Glomerular endothelial cell (primary cell): ENCODE data around the gene COL10A1. TPM values are rescaled to one million over a fixed set of nuclear protein-coding genes. Genes with fewer than 3 reads are reported as not detected.
"Not testable (repeated sequence)": the region's sequence is repeated elsewhere in the genome, so short reads cannot be mapped to it uniquely, and the experiment has no call there.

Experiments
- DNase-seq: peaks from one replicate; pipeline ENCODE4 v3.0.0-alpha.2; 2011; ENCODE audit warnings: low read depth, low spot score; ENCODE audit errors: extremely low read depth
- total RNA-seq: library from RNA; depleted of rRNA; stranded (reverse); fragments of >200 nt; gene quantifications from 2 replicates; pipeline ENCODE4 v1.2.3, GENCODE V29; 2015

The COL10A1 gene
- total RNA-seq, 1 donor from 2014 or later: not detected

DNA sequence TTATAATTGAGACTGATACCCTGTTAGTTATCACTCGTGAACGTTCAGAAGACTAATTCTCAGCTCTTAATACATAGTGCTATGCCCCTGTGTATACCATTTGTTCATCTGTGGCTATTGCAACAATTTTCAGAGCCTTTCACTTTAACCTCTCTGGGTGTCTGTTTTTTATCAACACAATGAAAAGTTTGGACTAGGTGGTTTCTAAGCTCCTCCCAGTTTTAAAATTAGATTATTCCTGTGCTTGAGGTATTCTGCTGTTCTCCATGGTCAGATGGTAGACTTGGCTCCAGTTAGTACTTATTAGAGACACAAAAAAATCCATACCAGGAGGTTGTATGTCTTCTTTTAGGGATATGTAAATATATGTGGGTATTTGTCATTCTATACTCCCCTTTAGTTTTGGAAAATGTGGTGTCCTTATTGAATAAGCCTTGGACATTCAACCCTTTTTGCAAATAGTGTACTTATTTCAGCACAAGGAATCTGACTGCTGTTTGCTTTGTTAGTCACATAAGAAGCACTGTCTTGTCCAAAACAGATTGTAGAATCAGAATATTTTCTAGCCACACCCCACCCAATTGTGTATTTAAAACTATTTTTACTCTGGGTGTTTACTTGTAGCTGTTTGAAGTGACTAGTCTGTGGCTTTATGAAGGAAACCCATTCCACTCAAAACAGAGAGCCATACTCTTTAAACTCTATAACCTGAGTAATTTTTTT is 2.0 kb upstream of the COL10A1 start:
- no peak for DNase-seq

DNA sequence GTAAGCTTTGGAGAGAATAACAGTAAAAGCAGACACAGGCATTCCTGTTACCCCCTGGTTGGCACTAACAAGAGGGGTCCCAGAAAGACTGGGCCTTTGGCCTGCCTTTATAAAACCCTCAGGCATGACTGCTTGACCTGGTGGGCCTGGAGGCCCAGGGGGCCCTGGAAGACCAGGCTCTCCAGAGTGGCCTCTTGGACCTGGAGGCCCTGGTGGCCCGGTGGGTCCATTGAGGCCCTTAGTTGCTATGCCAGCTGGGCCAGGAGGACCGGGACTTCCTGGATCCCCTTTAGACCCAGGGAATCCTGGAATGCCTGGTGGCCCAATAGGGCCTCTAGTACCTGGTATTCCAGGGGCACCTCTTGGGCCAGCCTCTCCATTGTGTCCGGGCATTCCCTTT is 5.5 kb downstream of the COL10A1 start:
- no peak for DNase-seq

DNA sequence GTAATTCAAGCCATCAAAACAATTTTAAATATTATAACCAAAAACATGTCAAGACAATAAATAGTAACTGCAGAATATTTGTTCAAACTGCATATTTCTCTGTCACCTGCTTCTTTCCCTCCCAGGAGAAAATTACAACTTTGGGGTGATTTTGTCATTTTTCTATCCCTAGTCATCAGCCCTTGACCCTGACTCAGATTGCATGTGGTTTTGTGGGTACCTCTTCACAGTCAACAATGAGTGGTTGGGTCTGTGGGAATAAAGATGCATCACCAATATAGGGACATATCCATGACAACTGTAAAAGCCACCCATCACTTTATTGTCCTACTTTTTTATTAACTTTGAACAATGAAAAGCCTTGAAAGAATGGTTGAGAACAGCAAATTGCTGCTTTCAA is 7.3 kb downstream of the COL10A1 start:
- no peak for DNase-seq

DNA sequence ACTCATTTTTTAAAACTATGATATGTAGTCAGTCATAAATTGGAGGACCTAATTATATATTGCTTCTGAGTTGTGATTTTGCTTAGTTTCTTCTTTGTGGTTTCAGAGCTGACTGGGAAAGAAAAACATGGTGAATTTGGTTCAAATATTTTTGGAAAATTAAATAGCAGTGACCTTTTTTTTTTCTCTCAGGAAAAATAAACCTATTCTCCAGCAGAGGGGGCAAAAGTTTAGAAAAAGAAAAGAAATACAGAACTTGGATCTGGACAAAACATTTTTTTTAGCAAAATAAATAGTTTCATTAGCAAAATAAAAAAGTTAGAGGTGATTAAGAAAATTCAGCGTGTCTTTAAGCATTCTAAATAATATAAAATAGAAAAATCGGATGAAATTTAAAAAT is 10.2 kb downstream of the COL10A1 start:
- no peak for DNase-seq

DNA sequence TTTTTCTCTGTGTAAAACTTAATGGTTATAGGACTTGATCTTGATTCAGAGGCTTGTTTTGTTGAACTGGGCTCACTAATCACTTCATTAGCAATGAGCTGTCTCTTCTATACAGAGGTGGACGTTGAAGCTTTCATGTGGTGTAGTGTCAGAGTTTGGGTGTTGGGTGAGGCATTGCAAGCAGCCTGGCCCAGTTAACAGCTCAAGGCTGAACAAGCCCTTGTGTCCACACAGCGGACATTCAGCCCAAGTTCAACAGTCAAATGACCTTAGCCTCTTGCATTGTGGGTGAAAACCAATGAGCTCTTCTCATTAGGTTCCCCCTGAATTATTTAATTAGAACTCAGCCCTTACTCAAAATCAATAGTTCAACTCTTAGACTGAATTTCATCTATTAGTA is 12.5 kb downstream of the COL10A1 start:
- DNase-seq: no peak

DNA sequence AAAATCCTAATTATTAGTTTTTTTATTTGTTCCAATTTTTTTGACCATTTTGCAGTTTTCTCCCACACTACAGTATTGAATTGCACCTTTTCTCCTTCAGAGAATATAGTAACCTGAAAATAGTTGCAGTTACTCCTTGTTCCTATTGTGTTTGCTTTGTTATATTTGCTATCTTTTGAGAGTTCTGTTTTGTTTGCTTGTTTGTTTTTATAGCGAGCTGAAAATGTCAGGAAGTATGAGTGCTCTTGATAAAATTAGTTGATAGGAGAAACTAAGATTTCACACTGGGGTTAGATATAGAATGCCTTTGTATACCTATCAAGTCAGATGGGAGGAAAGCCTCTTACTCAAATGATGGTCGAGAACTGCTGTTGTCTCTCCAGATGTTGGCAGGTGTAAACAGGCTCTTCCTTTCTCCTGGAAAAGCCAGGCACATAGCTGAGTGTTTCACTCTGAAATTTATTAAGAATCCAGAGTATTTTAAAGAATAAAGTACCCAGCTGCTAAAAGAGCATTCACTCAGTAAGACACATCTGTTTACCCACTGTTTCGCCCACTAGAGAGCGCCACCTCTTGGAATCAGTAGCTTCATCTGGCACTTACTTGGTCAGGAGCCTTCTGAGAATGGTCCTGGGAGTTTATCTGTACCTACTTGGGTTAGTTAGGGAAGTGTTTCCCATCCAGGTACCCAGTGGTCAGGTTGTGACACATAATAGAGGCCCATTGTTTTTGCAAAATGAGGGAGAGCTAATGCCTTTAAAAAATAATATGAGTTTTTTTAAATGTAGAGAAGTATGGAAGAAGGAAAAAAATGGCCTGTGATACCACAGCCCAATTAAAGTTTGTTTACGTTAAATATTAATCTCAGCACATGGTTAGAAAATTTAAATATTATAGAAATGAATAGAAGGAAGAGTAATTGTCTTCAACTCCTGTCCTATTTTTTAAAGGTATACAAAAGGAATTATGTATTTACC is 14.1 kb downstream of the COL10A1 start:
- DNase-seq: no peak

DNA sequence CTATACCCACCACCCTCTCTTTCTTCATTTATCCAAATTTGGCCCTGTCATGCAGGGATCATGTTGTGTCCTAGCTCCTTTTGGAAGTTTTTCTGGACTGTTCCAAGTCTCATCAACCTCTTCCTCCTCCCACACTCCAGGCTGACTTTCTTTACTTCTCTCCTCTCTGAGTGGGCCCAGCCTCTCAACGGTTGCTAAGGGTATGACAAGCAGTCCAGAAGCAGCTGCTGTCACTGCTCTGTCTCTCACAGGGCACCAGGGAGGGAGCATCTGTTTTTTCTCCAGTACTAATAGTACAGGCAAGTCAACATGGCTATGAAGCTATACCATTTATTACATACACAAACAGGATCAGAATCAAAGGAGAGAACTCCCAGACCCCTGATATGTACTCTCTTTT is 17.1 kb downstream of the COL10A1 start:
- DNase-seq: no peak

DNA sequence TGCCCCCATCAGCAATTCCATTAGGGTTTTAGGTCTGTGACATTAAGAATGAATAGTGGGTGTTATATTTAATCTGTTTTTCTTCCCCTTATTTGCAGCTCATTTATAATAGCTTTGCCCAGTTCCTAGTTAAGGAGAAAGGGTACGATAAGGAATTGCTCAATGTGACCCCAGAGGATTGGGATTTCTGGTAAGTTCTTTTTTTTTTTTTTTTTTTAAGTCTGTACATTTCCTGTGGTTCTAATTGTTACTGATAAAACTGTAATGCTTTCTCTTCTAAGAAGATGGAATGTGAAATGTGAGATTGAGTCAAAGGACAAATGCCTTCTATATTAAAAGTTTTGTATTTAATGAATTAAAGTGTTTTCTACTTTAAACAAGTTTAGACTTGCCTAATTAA is 19.8 kb downstream of the COL10A1 start:
- no peak for DNase-seq

DNA sequence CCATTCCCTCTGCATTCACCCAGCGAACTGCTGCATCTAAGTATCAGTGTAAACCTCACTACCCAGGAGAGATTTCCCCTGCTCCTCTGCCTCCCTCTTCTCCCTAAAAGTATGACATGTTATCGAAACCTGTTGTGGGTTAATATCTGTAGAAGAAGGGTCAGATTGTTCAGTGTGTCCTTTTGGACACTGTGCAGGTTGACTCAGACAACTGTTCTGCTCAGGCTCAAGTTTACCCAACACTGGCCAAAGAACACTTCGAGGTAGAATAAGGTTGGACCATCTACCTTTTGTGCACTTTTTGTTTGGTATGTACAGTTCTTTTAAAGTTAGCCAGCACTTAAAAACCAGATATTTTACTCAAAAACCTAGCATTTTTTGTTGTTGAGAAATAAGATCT is 20.7 kb downstream of the COL10A1 start:
- DNase-seq: no peak

DNA sequence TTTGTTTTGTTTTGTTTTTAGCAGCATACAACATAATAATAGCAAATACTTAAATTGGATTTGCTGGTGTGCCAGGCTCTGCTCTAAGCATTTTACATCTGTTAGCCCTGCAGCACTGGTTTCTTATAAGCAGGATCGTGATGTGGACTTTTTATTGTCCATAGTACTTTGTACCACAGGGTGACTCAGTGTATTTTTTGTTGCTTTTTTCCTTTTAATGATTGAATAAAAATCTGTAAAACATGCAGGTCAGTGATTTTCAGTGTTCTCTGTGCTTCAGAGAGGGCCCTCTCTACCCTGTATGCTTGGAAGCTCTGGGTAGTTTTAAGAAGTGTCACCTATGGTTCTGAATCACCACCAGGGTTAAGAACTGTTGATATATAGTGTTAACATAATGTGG is 21.3 kb downstream of the COL10A1 start:
- DNase-seq: no peak

DNA sequence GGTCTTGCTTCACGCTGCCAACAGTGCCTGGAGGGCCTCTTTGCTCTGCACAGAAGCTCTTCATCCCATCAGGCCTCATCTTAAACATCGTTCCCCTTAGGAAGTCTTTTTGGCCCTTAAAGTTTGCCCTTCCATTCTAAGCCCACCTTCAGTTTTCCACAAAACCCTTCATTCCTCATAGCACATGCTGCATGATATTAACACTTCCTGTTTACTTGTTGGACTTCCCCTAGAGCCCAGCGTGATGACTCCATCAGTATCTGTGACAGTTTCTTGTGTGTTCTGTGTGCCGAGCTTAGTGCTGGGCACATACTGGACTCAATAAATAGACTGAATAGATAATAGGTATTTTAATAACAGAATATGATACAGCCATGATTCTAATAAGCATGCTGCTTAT is 23.1 kb downstream of the COL10A1 start:
- DNase-seq: no peak

DNA sequence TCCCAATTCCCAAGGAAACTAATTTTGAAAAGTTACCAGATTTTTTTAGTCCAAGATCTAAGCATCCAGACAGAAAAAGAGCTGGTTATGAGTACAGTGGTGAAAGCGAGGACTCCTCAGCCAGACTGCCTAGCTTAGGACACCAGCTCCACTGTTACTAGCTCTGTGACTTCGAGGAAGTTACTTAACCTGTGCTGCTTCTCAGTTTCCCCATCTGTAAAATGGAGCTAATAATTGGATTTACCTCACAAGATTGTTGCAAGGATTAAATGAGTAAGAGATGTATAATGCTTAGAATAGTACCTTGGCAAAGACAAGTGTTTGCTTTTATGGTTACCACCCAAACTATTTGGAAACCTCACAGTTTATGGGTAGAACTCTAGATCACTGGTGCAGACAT is 24.1 kb downstream of the COL10A1 start:
- no peak for DNase-seq

DNA sequence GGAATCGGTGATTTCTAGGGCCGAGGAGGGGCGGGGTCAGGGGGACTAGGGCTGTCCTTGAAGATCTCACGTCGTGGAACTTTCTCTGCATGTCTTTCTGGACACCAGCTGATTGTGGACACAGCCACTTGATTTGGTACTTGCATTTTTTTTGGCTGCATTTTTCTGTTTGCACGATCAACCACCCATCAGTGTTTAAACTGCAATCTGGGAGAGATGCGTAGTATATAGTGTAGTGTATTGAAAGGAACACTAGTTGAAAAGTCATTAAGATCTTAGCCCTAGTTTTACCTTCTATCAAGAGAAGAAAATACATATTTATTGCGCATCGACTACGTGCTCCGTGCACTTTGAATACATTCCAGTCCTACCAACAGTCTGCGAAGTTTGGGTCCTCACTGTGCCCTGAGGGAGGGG is 24.6 kb downstream of the COL10A1 start:
- DNase-seq: no peak

DNA sequence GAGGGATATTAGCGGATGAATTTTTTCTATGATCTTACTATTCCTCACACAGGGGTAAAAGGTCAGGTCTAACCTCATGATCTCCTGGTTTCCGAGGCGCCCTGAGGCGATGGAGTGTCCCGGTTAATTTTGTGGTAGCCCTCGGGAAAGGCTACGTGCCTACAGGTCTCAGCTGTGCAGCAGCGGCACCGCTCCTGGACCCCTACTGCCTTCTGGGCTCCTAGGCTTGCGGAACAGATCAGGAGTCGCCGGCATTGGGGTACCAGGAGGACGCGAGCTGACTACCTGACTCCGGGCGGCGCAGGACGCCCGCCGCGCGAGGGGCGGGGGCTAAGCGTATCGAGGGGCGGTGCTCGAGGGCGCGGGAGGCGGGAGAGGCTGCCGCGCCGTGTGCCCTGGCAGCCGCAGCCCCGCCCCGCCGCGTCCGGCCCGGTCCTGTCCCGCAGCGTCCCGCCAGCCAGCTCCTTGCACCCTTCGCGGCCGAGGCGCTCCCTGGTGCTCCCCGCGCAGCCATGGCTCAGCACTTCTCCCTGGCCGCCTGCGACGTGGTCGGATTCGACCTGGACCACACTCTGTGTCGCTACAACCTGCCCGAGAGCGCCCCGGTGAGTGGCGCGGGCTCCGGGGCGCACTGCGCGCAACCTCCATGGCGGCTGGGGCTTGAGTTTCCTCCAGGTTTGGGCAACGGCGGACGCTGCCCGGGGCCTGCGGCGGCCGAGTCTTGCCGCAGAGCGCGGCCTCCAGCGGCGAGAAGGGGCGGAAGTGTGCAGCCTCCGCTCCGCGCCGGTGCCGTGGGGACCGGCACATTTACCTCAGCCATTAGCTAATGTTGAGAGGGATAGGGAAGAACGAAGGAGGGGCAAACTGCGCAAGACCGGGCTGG is 25.3 kb downstream of the COL10A1 start, which contains the start of gene NT5DC1:
Gene NT5DC1, plus strand, starts transcription at position 435 of the 883 bp plus-strand sequence. Its CDS starts 78 bp downstream, at position 513.
- DNase-seq: no peak

DNA sequence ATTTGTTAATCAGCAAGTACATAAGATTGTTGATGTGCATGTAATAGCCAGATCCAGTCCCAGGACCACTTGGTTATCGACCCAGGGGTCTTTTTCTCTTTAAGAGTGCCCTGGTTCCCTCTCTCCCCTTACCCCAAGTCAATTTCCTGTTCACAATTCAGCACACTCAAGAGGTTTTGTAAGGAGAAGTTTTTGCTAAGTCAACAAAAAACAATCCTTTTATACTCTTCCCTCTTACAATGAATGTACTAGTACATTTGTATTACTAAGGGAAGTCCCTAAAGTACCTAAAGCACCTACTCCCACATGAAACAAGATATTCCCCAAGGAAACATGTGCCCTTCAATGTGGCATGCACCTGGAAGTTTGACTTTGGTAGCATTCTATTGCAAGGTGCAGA is 26.9 kb downstream of the COL10A1 start:
- DNase-seq: no peak

DNA sequence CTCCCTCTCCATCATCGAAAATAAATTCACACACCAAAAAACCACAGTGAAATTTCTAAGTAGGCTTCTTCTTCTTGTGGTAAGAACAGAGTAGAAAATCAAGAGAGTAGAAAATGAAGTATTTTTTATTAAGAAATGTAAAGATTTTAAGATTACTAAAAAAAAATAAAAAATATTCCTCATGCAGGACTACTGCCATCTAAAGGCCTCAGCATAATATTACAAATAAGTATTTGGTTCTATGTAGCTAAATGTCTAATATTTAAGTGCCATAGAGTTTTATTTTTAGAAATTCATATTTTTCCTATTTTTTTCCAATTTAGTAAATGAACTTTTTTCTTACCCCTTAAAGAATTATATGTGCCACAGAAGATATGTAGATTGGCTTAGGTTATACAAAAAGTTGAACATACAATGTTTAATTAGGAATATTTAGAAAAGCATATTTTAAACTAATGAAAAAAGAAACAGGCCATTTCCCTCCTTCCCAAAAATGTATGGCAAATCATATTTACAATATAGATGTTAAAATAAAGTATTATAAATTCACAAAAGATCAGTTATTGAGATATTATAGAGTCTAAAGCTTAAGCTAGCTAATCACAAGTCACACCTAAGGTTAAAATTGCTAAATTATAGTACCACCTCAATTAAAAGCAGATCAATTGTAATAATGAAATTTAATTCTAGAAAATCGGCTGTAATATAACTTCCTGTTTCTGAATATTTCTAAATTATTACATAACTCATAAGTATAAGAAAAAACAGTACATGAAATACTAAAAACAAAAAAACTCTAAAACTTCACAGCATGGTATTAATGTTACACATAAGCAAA is 28.7 kb downstream of the COL10A1 start:
- DNase-seq: no peak

DNA sequence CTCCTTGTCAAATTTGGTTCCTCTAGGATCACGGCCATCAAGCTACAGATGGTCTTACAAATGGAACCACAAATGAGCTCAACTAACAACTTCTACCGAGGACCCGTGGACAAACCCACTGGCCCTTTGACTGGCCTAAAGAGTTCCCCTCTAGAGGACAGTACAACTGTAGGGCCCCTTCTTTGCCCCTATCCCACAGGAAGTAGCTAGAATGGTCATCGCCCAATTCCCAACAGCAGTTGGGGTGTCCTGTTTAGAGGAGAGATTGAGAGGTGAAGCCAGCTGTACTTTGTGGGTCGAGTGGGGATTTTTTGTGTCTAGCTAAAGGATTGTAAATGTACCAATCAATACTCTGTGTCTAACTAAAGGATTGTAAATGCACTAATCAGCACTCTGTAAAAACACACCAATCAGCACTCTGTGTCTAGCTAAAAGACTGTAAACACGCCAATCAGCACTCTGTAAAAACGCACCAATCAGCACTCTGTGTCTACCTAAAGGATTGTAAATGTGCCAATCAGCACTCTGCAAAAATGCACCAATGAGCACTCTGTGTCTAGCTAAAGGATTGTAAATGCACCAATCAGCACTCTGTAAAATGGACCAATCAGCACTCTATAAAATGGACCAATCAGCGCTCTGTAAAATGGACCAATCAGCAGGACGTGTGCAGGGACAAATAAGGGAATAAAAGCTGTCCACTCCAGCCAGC is 29.7 kb downstream of the COL10A1 start:
- not testable (repeated sequence) for DNase-seq

DNA sequence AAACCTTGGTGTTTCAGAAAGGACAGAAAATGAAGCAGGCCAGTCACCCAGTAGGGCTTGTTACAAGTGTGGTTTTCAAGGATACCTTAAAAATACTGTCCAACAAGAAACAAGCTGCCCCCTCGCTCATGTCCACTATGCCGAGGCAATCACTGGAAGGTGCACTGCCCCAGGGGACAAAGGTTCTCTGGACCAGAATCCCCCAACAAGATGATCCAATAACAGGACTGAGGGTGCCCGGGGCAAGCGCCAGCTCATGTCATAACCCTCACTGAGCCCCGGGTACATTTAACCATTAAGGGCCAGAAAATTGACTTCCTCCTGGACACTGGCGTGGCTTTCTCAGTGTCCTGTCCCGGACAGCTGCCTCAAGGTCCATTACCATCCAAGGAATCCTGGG is 31.9 kb downstream of the COL10A1 start:
- no peak for DNase-seq

DNA sequence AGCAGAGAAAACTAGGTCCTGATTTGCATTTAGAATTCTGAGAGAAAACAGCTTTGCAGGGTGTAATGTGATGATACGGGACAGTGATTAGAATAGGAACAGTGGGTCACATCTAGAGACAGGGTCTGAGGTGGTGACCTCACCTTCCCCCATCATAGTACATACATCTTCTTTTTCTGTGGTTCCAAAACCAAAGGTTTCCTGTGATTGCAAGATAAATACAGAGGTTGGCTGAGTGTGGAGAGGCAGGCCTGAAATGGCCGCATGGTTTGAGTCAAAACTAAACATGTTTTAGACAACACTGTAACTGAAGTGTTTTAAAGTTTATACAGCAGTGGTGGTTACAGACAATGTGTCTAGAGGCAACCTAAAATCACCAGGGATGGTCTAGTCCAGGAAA is 35.7 kb downstream of the COL10A1 start:
- DNase-seq: no peak
